ENCODE measurements around the gene GORASP2.

DNA sequence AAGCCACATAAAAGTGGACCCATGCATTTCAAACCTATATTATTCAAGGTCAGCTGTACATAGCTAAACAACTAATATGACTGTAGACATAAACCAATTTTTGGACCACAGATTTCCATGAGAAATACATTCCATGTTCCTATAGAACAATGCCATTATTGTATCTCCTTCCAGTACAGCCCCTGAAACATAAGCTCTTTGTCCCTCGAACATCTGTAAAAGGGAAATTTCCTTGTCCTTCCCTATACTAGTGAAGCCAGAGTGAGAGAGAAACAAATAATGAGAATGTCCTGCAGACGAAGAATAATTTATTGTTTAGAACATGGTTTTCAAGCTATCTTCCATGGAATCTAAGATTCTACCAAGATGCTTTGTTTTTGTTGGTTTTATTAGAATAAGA is 75.3 kb downstream of the GORASP2 start:
- TF ChIP-seq FOXK1 (CRISPR knock-in tag; IDR thresholded peaks at IDR 0.05) (no peak), TP53 (CRISPR knock-in tag; IDR thresholded peaks at IDR 0.05) (no peak), NFE2L1 (CRISPR knock-in tag; IDR thresholded peaks at IDR 0.05) (no peak), ZNF263 (CRISPR knock-in tag; IDR thresholded peaks at IDR 0.05; ENCODE audit: low read depth) (no peak), JUN (CRISPR knock-in tag; IDR thresholded peaks at IDR 0.05) (no peak), ZNF121 (CRISPR knock-in tag; IDR thresholded peaks at IDR 0.05) (no peak), ATF1 (CRISPR knock-in tag; IDR thresholded peaks at IDR 0.05) (no peak), SMAD3 (CRISPR knock-in tag; IDR thresholded peaks at IDR 0.05; ENCODE audit: borderline replicate concordance) (no peak)
- TF ChIP-seq, protein P1, sequence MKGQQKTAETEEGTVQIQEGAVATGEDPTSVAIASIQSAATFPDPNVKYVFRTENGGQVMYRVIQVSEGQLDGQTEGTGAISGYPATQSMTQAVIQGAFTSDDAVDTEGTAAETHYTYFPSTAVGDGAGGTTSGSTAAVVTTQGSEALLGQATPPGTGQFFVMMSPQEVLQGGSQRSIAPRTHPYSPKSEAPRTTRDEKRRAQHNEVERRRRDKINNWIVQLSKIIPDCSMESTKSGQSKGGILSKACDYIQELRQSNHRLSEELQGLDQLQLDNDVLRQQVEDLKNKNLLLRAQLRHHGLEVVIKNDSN (CRISPR knock-in tag; IDR thresholded peaks at IDR 0.05) = no peak
- TF ChIP-seq, protein P2, sequence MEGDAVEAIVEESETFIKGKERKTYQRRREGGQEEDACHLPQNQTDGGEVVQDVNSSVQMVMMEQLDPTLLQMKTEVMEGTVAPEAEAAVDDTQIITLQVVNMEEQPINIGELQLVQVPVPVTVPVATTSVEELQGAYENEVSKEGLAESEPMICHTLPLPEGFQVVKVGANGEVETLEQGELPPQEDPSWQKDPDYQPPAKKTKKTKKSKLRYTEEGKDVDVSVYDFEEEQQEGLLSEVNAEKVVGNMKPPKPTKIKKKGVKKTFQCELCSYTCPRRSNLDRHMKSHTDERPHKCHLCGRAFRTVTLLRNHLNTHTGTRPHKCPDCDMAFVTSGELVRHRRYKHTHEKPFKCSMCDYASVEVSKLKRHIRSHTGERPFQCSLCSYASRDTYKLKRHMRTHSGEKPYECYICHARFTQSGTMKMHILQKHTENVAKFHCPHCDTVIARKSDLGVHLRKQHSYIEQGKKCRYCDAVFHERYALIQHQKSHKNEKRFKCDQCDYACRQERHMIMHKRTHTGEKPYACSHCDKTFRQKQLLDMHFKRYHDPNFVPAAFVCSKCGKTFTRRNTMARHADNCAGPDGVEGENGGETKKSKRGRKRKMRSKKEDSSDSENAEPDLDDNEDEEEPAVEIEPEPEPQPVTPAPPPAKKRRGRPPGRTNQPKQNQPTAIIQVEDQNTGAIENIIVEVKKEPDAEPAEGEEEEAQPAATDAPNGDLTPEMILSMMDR (IDR thresholded peaks at IDR 0.05) = no peak

Data from WTC11 (cell line).